OCI-LY7 (cell line): ENCODE data around the gene HCFC1R1.

Source experiments
- CTCF ChIP-seq: fragments of 200-600 bp; sonication (generic); conservative IDR thresholded peaks from 2 replicates; pipeline ENCODE4 v1.5.1; 2014; ENCODE audit warnings: mild to moderate bottlenecking, antibody characterized with exemption, low read length, moderate library complexity, mixed read lengths
- EZH2phosphoT487 ChIP-seq: fragments of 200-600 bp; sonication (generic); IDR thresholded peaks from 2 replicates; pipeline ENCODE4 v1.6.1; 2018; ENCODE audit warnings: low read depth, borderline replicate concordance, mild to moderate bottlenecking, mixed run types, antibody characterized with exemption, low read length, moderate library complexity, mixed read lengths

- TF ChIP-seq CTCF, result no peak
- no peak for TF ChIP-seq EZH2phosphoT487
Measured at GRCh38 chr16:3023415-3023668, 400 bp downstream of the HCFC1R1 start.
